NCI-H1092 treated with DMSO at 0.1 percent for 48 hours (cell line): ENCODE results near the gene GSC2.

Experiments
- DNase-seq: peaks from one replicate; lab custom pipeline; 2025; lab: John Stamatoyannopoulos, UW

GSC2 gene

GRCh38 chr22:19119949-19120348 is 30.1 kb downstream of the GSC2 start:
- DNase-seq = no peak

- no peak for DNase-seq
These were observed 31.7 kb downstream of the GSC2 start for GRCh38 chr22:19118329-19118880.

GRCh38 chr22:19117111-19117512 is 33.0 kb downstream of the GSC2 start:
- DNase-seq = peak; percentile 29

DNA sequence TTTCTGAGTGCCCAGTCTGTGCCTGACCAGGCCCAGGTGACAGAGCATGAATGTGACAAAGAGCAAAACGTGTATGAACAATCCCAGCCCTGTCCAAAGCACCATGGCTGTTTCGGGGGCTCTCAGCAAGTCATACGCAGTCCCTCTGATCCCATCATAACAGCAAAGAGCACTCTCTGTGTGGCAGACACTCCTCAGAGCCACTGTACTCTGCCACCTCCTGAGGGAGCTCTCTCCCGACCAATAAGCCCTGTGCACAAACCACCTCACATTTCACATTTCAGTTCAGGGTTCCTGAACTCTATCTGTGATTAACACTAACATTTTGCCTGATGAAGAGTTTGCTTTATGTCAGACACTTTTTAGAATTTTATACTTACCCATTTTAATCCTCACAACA is 34.5 kb downstream of the GSC2 start:
- DNase-seq = no peak

GRCh38 chr22:19114984-19115552 is 35.0 kb downstream of the GSC2 start:
- DNase-seq = no peak

DNA sequence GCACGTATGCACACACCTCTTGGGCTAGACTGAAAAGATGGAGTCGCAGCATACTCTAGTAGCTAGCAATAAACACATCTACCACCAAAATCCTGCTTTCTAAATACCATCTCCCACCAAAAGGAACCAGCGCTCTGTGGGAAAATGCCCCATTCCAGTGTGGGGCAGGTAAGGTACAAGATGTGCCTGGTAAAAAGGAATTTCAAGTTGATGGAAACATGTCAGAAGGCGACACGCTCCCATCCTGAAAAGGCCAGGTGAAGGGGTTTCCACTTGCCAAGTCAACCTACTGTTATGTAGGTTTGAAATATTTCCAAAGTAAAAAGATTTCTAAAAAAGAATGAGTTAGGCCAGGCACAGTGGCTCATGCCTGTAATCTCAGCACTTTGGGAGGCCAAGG is 36.7 kb downstream of the GSC2 start:
- DNase-seq = no peak

- DNase-seq = no peak
These were observed 38.5 kb downstream of the GSC2 start for GRCh38 chr22:19111584-19111983.

GRCh38 chr22:19111140-19111539 is 39.0 kb downstream of the GSC2 start:
- no peak for DNase-seq

DNA sequence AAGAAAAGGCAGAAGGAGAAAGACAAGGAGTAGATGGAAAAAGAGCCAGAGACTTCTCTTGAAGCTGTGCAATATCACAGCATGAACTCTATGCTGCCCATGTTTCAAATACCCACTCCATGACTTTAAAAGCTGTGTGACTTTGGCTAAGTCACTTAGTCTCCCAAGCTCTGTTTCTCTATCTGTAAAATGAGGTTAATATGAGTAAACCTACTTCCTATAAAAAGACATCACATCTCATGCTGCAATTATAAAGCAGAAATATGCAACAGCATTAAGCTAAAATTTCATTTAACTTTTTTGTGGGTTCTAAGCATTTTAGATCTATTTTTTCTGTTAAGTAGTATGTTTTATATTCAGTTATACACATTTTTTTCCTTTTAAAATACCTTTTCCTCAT is 39.4 kb downstream of the GSC2 start:
- no peak for DNase-seq

DNA sequence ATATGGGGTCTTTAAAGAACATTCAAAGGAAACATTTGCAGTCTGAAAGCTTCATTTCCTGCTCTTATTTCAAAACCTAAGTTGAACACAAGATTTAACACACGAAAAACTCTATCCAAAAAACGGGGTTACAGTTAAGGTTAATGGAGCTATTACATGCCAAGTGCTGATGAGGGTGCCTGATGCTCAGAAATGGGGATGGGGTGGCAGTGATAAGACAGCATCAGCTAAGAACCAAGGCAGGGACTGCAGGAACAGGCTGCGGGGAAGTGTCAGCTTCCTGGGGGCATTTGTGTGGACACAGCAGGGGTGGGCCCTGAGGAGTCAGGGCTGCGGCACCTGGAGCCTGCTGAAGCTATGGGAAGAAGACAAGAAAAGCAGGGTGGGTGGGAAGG is 40.0 kb downstream of the GSC2 start:
- no peak for DNase-seq

GRCh38 chr22:19109198-19110063 is 40.7 kb downstream of the GSC2 start:
- no peak for DNase-seq

DNA sequence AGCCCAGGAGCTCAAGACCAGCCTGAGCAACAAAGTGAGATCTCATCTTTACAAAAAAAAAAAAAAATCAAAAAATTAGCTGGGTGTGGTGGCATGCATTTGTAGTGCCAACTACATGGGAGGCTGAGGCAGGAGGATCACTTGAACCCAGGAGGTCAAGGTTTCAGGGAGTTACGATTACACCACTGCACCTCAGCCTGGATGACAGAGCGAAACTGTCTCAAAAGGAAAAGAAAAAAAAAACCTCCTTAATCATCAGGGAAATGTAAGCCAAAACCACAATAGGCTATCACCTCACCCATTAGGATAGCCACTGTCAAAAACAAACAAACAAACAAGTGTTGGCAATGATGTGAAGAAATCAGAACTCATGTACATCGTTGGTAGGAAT is 41.3 kb downstream of the GSC2 start:
- no peak for DNase-seq

DNA sequence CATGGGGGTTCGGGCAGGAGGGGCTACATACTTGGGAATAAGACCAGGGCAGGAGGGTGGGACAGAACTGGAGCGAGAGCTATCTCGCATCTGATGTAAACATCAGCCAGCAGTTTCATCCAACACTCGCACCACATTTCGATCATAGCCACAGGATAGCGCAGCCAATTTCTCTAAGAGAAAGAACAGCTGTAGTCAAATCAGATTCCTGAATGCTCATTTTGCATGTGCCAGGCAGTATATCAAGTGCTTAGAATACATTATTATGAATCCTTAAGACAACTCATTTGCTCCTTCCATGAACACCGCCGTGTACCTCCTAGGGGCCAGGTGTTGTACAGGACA is 42.4 kb downstream of the GSC2 start:
- DNase-seq = peak; percentile 16

DNA sequence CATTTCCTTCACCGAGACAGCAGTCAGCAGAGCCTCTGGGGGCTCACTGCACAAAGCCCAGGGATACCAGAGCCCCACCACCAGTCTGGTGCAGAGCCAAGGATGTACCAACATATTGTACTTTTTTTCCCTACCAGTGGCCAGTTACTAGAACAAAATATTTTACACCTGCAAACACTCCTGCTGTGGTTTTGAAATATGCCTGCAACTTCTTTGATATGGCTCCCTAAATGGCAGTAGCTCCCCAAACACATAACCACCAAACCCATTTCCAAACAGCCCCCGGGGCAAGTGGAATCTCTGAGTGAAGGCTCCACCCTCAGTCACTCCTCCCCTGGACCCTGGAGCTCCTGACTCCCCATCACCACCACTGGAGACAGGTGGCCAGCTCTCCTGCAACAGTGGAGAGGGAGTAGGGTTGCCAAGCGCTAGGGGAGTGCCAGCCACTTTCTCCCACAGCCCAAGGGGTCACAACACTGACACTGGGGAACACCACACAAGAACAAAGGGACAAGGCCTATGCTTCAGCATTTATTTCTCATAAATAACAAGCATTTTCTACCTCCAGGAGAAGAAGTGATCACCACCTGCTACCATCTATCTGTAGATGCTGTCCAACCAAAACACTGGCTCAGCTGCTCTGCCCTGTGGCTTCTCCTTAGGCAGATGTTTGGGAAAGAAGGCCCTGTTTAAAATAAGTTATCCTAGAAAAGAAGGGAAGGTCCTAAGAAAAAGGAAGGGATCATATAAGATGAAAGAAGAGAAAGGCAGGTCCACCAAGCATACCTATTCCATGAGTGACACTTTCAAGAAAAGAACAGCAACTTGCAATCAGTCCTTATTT is 43.0 kb downstream of the GSC2 start:
- no peak for DNase-seq

GRCh38 chr22:19105867-19106802 is 44.0 kb downstream of the GSC2 start:
- DNase-seq = no peak

DNA sequence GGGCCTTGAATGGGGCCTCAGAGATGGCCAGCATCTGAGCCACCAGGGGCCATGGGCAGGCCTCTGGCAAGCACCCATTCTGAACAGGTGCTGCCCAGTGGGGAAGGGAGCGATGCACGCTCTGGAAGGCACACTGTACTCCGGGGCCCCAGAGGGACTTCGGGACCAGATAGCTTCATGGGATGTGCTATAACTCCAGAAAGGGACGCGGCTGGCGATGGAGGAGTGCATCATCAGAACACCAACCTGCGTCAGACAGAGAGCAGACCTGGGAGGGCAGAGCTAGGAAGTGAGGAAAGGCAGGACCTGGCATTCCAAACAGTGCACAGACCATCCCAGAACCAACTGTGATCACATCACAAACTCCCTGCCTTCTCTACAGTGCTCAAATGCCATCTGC is 44.6 kb downstream of the GSC2 start:
- no peak for DNase-seq

GRCh38 chr22:19103880-19104821 is 45.9 kb downstream of the GSC2 start:
- peak; percentile 13 for DNase-seq

GRCh38 chr22:19098157-19098556 is 51.9 kb downstream of the GSC2 start:
- no peak for DNase-seq

- DNase-seq = no peak
These were observed 52.6 kb downstream of the GSC2 start for GRCh38 chr22:19097518-19097917.
